GM23338 (cell line): ENCODE measurements around the gene TDRD7. TPM values are rescaled to one million over a fixed set of nuclear protein-coding genes. Genes with fewer than 3 reads are reported as not detected.

Experiments used
- CREB1 ChIP-seq: fragments of 250-450 bp; sonication (Bioruptor Pico); IDR thresholded peaks from 2 replicates; pipeline ENCODE4 v1.5.0; 2020; ENCODE audit warnings: low read depth, mild to moderate bottlenecking, moderate library complexity
- NANOG ChIP-seq: IDR thresholded peaks from 2 replicates; pipeline ENCODE4 v1.6.1; 2016; ENCODE audit warnings: antibody characterized with exemption, borderline replicate concordance
- polyA plus RNA-seq: library from polyadenylated mRNA; unstranded; fragments of >200 nt; fragmentation: Nextera tagmentation; extraction: Ambion mirVana; gene quantifications from 2 replicates; pipeline ENCODE4 v1.2.1, GENCODE V29; 2016
- total RNA-seq: library from RNA; depleted of rRNA; stranded (reverse); fragments of >200 nt; shearing (Covaris generic); gene quantifications from 2 replicates; pipeline ENCODE4 v1.2.3, GENCODE V29; 2014
- TF ChIP-seq, protein P1 (sequence below): IDR thresholded peaks from one replicate; pipeline ENCODE4 v1.6.1; 2018; ENCODE audit warnings: antibody characterized with exemption; ENCODE audit not compliant: unreplicated experiment
- TF ChIP-seq, protein P2 (sequence below): fragments of 250-450 bp; sonication (Bioruptor Pico); IDR thresholded peaks from 2 replicates; pipeline ENCODE4 v1.5.0; 2020; ENCODE audit warnings: mild to moderate bottlenecking, moderate library complexity

The TDRD7 gene
- total and polyA plus RNA-seq, 2 experiments from 2014 or later, result 1.7 to 3.1 TPM

DNA sequence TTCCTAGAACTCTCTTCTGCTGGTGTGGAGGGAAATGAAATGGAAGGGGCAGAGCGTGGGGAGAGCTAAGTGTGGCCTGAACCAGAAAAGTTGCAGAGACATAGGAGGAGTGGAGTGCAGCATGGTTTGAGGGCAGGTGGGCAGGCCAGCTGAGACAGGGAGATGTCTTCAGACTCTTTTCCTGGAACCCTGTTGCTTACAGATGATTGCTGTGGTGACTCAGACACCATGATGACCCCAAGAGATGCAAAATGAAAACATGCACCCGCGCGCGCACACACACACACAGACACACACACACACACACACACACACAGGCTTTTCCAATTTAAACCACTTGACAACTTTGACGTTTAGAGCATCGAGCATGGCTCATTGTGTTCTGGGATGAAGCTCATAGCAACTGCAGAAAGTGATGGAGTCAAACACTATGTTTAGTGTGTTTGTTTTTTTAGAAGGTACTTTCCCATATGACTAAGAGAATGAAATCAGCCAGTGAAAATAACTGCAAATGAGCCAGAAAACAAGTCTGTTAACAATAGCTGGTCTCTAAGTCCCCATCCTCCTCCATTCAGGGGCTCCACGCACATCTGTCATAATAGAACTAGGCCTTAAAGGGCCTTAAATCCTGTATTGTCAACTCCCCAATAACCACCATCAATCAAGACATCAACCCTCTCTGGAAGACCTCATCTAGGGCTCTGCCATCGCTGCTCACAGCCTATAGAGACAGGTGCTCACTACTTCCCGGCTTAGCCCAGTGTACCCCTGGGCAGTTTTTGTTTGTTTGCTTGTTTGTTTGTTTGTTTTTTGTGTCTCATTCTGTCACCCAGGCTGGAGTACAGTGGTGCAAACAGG lies 99.1 kb downstream of the TDRD7 start (continued):
- TF ChIP-seq, protein P1, sequence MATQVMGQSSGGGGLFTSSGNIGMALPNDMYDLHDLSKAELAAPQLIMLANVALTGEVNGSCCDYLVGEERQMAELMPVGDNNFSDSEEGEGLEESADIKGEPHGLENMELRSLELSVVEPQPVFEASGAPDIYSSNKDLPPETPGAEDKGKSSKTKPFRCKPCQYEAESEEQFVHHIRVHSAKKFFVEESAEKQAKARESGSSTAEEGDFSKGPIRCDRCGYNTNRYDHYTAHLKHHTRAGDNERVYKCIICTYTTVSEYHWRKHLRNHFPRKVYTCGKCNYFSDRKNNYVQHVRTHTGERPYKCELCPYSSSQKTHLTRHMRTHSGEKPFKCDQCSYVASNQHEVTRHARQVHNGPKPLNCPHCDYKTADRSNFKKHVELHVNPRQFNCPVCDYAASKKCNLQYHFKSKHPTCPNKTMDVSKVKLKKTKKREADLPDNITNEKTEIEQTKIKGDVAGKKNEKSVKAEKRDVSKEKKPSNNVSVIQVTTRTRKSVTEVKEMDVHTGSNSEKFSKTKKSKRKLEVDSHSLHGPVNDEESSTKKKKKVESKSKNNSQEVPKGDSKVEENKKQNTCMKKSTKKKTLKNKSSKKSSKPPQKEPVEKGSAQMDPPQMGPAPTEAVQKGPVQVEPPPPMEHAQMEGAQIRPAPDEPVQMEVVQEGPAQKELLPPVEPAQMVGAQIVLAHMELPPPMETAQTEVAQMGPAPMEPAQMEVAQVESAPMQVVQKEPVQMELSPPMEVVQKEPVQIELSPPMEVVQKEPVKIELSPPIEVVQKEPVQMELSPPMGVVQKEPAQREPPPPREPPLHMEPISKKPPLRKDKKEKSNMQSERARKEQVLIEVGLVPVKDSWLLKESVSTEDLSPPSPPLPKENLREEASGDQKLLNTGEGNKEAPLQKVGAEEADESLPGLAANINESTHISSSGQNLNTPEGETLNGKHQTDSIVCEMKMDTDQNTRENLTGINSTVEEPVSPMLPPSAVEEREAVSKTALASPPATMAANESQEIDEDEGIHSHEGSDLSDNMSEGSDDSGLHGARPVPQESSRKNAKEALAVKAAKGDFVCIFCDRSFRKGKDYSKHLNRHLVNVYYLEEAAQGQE, result no peak
- no peak for TF ChIP-seq NANOG
- TF ChIP-seq, protein P2, sequence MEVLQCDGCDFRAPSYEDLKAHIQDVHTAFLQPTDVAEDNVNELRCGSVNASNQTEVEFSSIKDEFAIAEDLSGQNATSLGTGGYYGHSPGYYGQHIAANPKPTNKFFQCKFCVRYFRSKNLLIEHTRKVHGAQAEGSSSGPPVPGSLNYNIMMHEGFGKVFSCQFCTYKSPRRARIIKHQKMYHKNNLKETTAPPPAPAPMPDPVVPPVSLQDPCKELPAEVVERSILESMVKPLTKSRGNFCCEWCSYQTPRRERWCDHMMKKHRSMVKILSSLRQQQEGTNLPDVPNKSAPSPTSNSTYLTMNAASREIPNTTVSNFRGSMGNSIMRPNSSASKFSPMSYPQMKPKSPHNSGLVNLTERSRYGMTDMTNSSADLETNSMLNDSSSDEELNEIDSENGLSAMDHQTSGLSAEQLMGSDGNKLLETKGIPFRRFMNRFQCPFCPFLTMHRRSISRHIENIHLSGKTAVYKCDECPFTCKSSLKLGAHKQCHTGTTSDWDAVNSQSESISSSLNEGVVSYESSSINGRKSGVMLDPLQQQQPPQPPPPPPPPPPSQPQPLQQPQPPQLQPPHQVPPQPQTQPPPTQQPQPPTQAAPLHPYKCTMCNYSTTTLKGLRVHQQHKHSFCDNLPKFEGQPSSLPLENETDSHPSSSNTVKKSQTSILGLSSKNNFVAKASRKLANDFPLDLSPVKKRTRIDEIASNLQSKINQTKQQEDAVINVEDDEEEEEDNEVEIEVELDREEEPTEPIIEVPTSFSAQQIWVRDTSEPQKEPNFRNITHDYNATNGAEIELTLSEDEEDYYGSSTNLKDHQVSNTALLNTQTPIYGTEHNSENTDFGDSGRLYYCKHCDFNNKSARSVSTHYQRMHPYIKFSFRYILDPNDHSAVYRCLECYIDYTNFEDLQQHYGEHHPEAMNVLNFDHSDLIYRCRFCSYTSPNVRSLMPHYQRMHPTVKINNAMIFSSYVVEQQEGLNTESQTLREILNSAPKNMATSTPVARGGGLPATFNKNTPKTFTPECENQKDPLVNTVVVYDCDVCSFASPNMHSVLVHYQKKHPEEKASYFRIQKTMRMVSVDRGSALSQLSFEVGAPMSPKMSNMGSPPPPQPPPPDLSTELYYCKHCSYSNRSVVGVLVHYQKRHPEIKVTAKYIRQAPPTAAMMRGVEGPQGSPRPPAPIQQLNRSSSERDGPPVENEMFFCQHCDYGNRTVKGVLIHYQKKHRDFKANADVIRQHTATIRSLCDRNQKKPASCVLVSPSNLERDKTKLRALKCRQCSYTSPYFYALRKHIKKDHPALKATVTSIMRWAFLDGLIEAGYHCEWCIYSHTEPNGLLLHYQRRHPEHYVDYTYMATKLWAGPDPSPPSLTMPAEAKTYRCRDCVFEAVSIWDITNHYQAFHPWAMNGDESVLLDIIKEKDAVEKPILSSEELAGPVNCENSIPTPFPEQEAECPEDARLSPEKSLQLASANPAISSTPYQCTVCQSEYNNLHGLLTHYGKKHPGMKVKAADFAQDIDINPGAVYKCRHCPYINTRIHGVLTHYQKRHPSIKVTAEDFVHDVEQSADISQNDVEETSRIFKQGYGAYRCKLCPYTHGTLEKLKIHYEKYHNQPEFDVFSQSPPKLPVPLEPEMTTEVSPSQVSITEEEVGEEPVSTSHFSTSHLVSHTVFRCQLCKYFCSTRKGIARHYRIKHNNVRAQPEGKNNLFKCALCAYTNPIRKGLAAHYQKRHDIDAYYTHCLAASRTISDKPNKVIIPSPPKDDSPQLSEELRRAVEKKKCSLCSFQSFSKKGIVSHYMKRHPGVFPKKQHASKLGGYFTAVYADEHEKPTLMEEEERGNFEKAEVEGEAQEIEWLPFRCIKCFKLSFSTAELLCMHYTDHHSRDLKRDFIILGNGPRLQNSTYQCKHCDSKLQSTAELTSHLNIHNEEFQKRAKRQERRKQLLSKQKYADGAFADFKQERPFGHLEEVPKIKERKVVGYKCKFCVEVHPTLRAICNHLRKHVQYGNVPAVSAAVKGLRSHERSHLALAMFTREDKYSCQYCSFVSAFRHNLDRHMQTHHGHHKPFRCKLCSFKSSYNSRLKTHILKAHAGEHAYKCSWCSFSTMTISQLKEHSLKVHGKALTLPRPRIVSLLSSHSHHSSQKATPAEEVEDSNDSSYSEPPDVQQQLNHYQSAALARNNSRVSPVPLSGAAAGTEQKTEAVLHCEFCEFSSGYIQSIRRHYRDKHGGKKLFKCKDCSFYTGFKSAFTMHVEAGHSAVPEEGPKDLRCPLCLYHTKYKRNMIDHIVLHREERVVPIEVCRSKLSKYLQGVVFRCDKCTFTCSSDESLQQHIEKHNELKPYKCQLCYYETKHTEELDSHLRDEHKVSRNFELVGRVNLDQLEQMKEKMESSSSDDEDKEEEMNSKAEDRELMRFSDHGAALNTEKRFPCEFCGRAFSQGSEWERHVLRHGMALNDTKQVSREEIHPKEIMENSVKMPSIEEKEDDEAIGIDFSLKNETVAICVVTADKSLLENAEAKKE, result no peak
- TF ChIP-seq CREB1 (CRISPR knock-in tag), result no peak
